ENCODE results near the gene MAGEF1. TPM values are rescaled to one million over a fixed set of nuclear protein-coding genes. Genes with fewer than 3 reads are reported as not detected.

MAGEF1 gene
- total RNA-seq, 1 experiment from 2014 or later, result 31.9 TPM

- H3K9me3 ChIP-seq (ENCODE audit: control insufficient read depth, low read depth, low read length), result no peaks in the 10 kb centered on the region
- no peaks in the 10 kb centered on the region for H3K4me1 ChIP-seq (ENCODE audit: insufficient read depth, low read length)
- H3K23me2 ChIP-seq (ENCODE audit: insufficient read length, low read depth, low read length, poor library complexity, severe bottlenecking), result no peaks in the 10 kb centered on the region
- H2BK15ac ChIP-seq (ENCODE audit: low read depth, low read length), result no peak overlapping the region
- H3K23ac ChIP-seq (ENCODE audit: insufficient read length, low read depth, low read length), result no peak overlapping the region
- no peak overlapping the region for H2BK120ac ChIP-seq (ENCODE audit: low read depth, low read length, poor library complexity, severe bottlenecking)
- no peaks in the 10 kb centered on the region for H3K79me1 ChIP-seq (ENCODE audit: insufficient read depth, low read depth, low read length, poor library complexity, severe bottlenecking)
- no peak overlapping the region for H3K56ac ChIP-seq (ENCODE audit: insufficient read length, low read depth, low read length)
- H2AFZ ChIP-seq (ENCODE audit: low read length), result no peak overlapping the region
- no peaks in the 10 kb centered on the region for H3K27me3 ChIP-seq (ENCODE audit: insufficient read depth, low read length)
- H3K4me2 ChIP-seq (ENCODE audit: insufficient read depth, insufficient read length, low read length), result no peak overlapping the region
- H3K4me1 Mint-ChIP-seq, result peaks cover 18 to 27% of the 10 kb centered on the region in 2 experiments
- no peak overlapping the region for H2BK12ac ChIP-seq (ENCODE audit: insufficient read length, low read depth, low read length)
- no peak overlapping the region for H2BK20ac ChIP-seq (ENCODE audit: low read depth, low read length, poor library complexity, severe bottlenecking)
- H3T11ph ChIP-seq (ENCODE audit: low read length), result no peak overlapping the region
- no peak overlapping the region for H4K8ac ChIP-seq (replicated peaks; ENCODE audit: insufficient read length, low read depth, low read length)
- no peak overlapping the region for H3K27ac ChIP-seq (ENCODE audit: insufficient read length, low read depth, low read length)
- H3K4me3 Mint-ChIP-seq, result no peak overlapping the region
- no peaks in the 10 kb centered on the region for H3K9me3 Mint-ChIP-seq
- no peaks in the 10 kb centered on the region; the same call in none of the 2 replicates for H3K27me3 Mint-ChIP-seq (ENCODE audit: low read depth)
- H4K20me1 ChIP-seq (ENCODE audit: control insufficient read depth, insufficient read depth, insufficient read length), result no peaks in the 10 kb centered on the region
- TF ChIP-seq, protein P1, sequence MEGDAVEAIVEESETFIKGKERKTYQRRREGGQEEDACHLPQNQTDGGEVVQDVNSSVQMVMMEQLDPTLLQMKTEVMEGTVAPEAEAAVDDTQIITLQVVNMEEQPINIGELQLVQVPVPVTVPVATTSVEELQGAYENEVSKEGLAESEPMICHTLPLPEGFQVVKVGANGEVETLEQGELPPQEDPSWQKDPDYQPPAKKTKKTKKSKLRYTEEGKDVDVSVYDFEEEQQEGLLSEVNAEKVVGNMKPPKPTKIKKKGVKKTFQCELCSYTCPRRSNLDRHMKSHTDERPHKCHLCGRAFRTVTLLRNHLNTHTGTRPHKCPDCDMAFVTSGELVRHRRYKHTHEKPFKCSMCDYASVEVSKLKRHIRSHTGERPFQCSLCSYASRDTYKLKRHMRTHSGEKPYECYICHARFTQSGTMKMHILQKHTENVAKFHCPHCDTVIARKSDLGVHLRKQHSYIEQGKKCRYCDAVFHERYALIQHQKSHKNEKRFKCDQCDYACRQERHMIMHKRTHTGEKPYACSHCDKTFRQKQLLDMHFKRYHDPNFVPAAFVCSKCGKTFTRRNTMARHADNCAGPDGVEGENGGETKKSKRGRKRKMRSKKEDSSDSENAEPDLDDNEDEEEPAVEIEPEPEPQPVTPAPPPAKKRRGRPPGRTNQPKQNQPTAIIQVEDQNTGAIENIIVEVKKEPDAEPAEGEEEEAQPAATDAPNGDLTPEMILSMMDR (conservative IDR thresholded peaks at IDR 0.05), result no peak
- H3K79me2 ChIP-seq (ENCODE audit: insufficient read depth, low read length), result no peaks in the 10 kb centered on the region
- DNase-seq, result no peak
- H3K4ac ChIP-seq (ENCODE audit: low read depth, low read length), result no peak overlapping the region
- WGBS (ENCODE audit: extremely low coverage, insufficient read length, low lambda C conversion rate), result no CpG with 5 or more reads among the region's 4 CpGs
- no peak overlapping the region for H3K27ac Mint-ChIP-seq
- no peaks in the 10 kb centered on the region for H3K36me3 Mint-ChIP-seq (ENCODE audit: insufficient read depth in 1 of 3, low read depth in 3 of 3)
- H3K9ac ChIP-seq (ENCODE audit: extremely low read depth, insufficient read length, low read length), result no peak overlapping the region
- H4K91ac ChIP-seq (ENCODE audit: insufficient read length, low read depth, low read length), result no peak overlapping the region
- no peak overlapping the region for H2AK5ac ChIP-seq (ENCODE audit: insufficient read length, low read length)
- H2BK5ac ChIP-seq (ENCODE audit: insufficient read length, low read length), result no peak overlapping the region
- no peak overlapping the region for H4K5ac ChIP-seq (ENCODE audit: insufficient read length, low read depth, low read length)
- no peak overlapping the region for H3K14ac ChIP-seq (ENCODE audit: insufficient read depth, low read length)
- H3K18ac ChIP-seq (ENCODE audit: insufficient read length, low read depth, low read length), result no peak overlapping the region
Observed at GRCh38 chr3:184742676-184743135, 30.8 kb upstream of the MAGEF1 start.
